Measurements from ENCODE around the gene SUN3. TPM values are rescaled to one million over a fixed set of nuclear protein-coding genes. Genes with fewer than 3 reads are reported as not detected.

The SUN3 gene
- total and polyA plus RNA-seq, 2 of the 4 experiments (the other 2 are of a cell fraction): not detected

GRCh38 chr7:48011951-48012350, 17.0 kb downstream of the SUN3 start:
- dilution Hi-C loops (cut with HindIII; ENCODE audit: low sequenced_read_pairs, unreplicated experiment) (no loop called here), intact Hi-C loops (cut with micrococcal nuclease) (no loop called here), in situ Hi-C loops (cut with MboI; ENCODE audit: low sequenced_read_pairs) (no loop called here)
- Histone ChIP-seq H3K4me2 (ENCODE audit: low read depth, low read length) (0 out of 2 replicates have a peak overlapping the region, but pooled peaks have one; percentile 53), H3K9ac (ENCODE audit: low read depth, low read length) (no peak overlapping the region), H3K36me3 (ENCODE audit: control insufficient read depth, insufficient read depth, low read length) (no peaks in the 10 kb centered on the region), H3K9me1 (ENCODE audit: insufficient read depth, low read length) (no peaks in the 10 kb centered on the region), H2AK9ac (replicated peaks; ENCODE audit: low read depth, low read length, poor library complexity) (no peak overlapping the region), H4K20me1 (ENCODE audit: insufficient read depth, low read length) (no peaks in the 10 kb centered on the region), H3K14ac (replicated peaks; ENCODE audit: low read depth, low read length) (no peak overlapping the region), H3K4me1 (ENCODE audit: control insufficient read depth, insufficient read depth, low read length) (peaks cover 1% of the 10 kb centered on the region; the same call in 1 of the 2 replicates), H3K4ac (ENCODE audit: low read depth, low read length) (no peak overlapping the region), H3K27ac (ENCODE audit: insufficient read depth, low read length) (no peak overlapping the region), H3K23ac (ENCODE audit: low read depth, low read length) (peak overlapping the region; percentile 75; the same call in 1 of the 2 replicates), H2AK5ac (ENCODE audit: low read depth, low read length) (no peak overlapping the region), H2AFZ (replicated peaks; ENCODE audit: low read length, poor library complexity) (no peak overlapping the region), H2BK5ac (ENCODE audit: low read depth, low read length, poor library complexity, severe bottlenecking) (no peak overlapping the region), H4K5ac (ENCODE audit: low read depth, low read length) (no peak overlapping the region), H4K8ac (ENCODE audit: low read depth in 2 of 2, low read length in 2 of 2) (no peak overlapping the region), H2BK20ac (ENCODE audit: low read depth, low read length) (no peak overlapping the region), H3K18ac (ENCODE audit: low read depth, low read length) (no peak overlapping the region), H2BK15ac (ENCODE audit: low read depth, low read length) (no peak overlapping the region), H2BK120ac (ENCODE audit: low read depth, low read length) (no peak overlapping the region), H3K79me1 (ENCODE audit: low read depth in 1 of 2, low read length in 2 of 2) (no peaks in the 10 kb centered on the region), H3K9me3 (ENCODE audit: control insufficient read depth, insufficient read depth, low read length) (no peaks in the 10 kb centered on the region), H3K27me3 (ENCODE audit: control insufficient read depth, insufficient read depth, low read length) (peaks cover 17% of the 10 kb centered on the region), H3K56ac (ENCODE audit: extremely low read depth, insufficient read depth, low read length) (no peak overlapping the region), H4K91ac (ENCODE audit: insufficient read depth, low read depth, low read length) (no peak overlapping the region), H3K4me3 (ENCODE audit: insufficient read depth, low read depth, low read length) (no peak overlapping the region)
- TF ChIP-seq BHLHE40 (IDR thresholded peaks at IDR 0.05; ENCODE audit: low read depth, low read length): no peak
- no peak for TF ChIP-seq CHD1 (IDR thresholded peaks at IDR 0.05; ENCODE audit: low read depth, low read length)
- no peak for TF ChIP-seq RFX5 (IDR thresholded peaks at IDR 0.05; ENCODE audit: low read depth, low read length)
- no peak for TF ChIP-seq POLR2A (IDR thresholded peaks at IDR 0.05; ENCODE audit: low read depth, low read length)
- TF ChIP-seq ELK1 (IDR thresholded peaks at IDR 0.05; ENCODE audit: borderline replicate concordance, low read depth, low read length): no peak
- TF ChIP-seq CEBPB (IDR thresholded peaks at IDR 0.05; ENCODE audit: low read depth, low read length): no peak
- TF ChIP-seq RAD21 (IDR thresholded peaks at IDR 0.05; ENCODE audit: low read length): no peak
- no peak for TF ChIP-seq CTCF (conservative IDR thresholded peaks at IDR 0.05; ENCODE audit: low read depth, low read length)
- TF ChIP-seq MAZ (IDR thresholded peaks at IDR 0.05; ENCODE audit: borderline replicate concordance, low read depth, low read length): no peak
- no CpG with 5 or more reads among the region's 3 CpGs for WGBS, 2 experiments (ENCODE audit: extremely low coverage in 2 of 2, insufficient read length in 1 of 2)
- no peak for DNase-seq
- no peak for ATAC-seq (ENCODE audit: low read depth)
- ChIA-PET CTCF (interaction anchor here (0.8 kb wide), 1 partner anchor 22 kb away, joined by 4 read pairs; no protein-coding TSS in a partner anchor), POLR2A (ENCODE audit: unreplicated experiment) (no interaction called here)
- no TSS peak for BruUV-seq (replicated peaks)
